ENCODE results near the gene OFD1. TPM values are rescaled to one million over a fixed set of nuclear protein-coding genes. Genes with fewer than 3 reads are reported as not detected.

Gene OFD1
- total RNA-seq, 1 donor from 2014 or later, result 27.3 TPM

GRCh38 chrX:13763489-13763888 is 28.9 kb downstream of the OFD1 start:
- peaks cover 26% of the 10 kb centered on the region for H3K36me3 Mint-ChIP-seq (ENCODE audit: low read depth)
- DNase-seq (ENCODE audit: low read depth, low spot score), result no peak
- H3K27me3 Mint-ChIP-seq (ENCODE audit: low read depth), result no peaks in the 10 kb centered on the region
- peaks cover 4% of the 10 kb centered on the region for H3K9me3 Mint-ChIP-seq
- peaks cover 17% of the 10 kb centered on the region for H3K4me1 Mint-ChIP-seq
- peak overlapping the region; percentile 50 for H3K27ac Mint-ChIP-seq (ENCODE audit: unreplicated experiment)
- no peak for TF ChIP-seq CTCF (conservative IDR thresholded peaks at IDR 0.05)
- peak overlapping the region; percentile 34 for H3K4me3 Mint-ChIP-seq

- peaks cover 17% of the 10 kb centered on the region for H3K4me1 Mint-ChIP-seq
- peak overlapping the region; percentile 62 for H3K27ac Mint-ChIP-seq (ENCODE audit: unreplicated experiment)
- no peak overlapping the region for H3K4me3 Mint-ChIP-seq
- H3K27me3 Mint-ChIP-seq (ENCODE audit: low read depth), result no peaks in the 10 kb centered on the region
- H3K9me3 Mint-ChIP-seq, result peaks cover 4% of the 10 kb centered on the region
- no peak for DNase-seq (ENCODE audit: low read depth, low spot score)
- H3K36me3 Mint-ChIP-seq (ENCODE audit: low read depth), result peaks cover 29% of the 10 kb centered on the region
- no peak for TF ChIP-seq CTCF (conservative IDR thresholded peaks at IDR 0.05)
These were observed 29.7 kb downstream of the OFD1 start for GRCh38 chrX:13764281-13764680.

- TF ChIP-seq CTCF (conservative IDR thresholded peaks at IDR 0.05), result peak; percentile 57
- Mint-ChIP-seq H3K4me1 (peaks cover 17% of the 10 kb centered on the region), H3K9me3 (peaks cover 4% of the 10 kb centered on the region), H3K36me3 (ENCODE audit: low read depth) (peaks cover 33% of the 10 kb centered on the region), H3K4me3 (no peak overlapping the region), H3K27ac (ENCODE audit: unreplicated experiment) (no peak overlapping the region), H3K27me3 (ENCODE audit: low read depth) (no peaks in the 10 kb centered on the region)
- DNase-seq (ENCODE audit: low read depth, low spot score), result peak; percentile 38
These were observed 30.2 kb downstream of the OFD1 start for GRCh38 chrX:13764765-13765164.

GRCh38 chrX:13768939-13769338 is 34.4 kb downstream of the OFD1 start:
- Mint-ChIP-seq H3K27me3 (ENCODE audit: low read depth) (no peaks in the 10 kb centered on the region), H3K36me3 (ENCODE audit: low read depth) (peaks cover 29% of the 10 kb centered on the region), H3K4me3 (no peak overlapping the region), H3K9me3 (peaks cover 4% of the 10 kb centered on the region), H3K27ac (ENCODE audit: unreplicated experiment) (no peak overlapping the region), H3K4me1 (peaks cover 9% of the 10 kb centered on the region)
- no peak for TF ChIP-seq CTCF (conservative IDR thresholded peaks at IDR 0.05)
- DNase-seq (ENCODE audit: low read depth, low spot score), result no peak

- H3K4me3 Mint-ChIP-seq, result no peak overlapping the region
- DNase-seq (ENCODE audit: low read depth, low spot score), result no peak
- H3K36me3 Mint-ChIP-seq (ENCODE audit: low read depth), result peaks cover 30% of the 10 kb centered on the region
- no peak for TF ChIP-seq CTCF (conservative IDR thresholded peaks at IDR 0.05)
- no peaks in the 10 kb centered on the region for H3K27me3 Mint-ChIP-seq (ENCODE audit: low read depth)
- H3K4me1 Mint-ChIP-seq, result no peaks in the 10 kb centered on the region
- H3K9me3 Mint-ChIP-seq, result peaks cover 4% of the 10 kb centered on the region
- no peak overlapping the region for H3K27ac Mint-ChIP-seq (ENCODE audit: unreplicated experiment)
These were observed 35.5 kb downstream of the OFD1 start for GRCh38 chrX:13770013-13770535.
